PFSK-1 (cell line): ENCODE measurements around the gene BNC2.

Source experiments
- FOXP2 ChIP-seq: optimal IDR thresholded peaks from 2 replicates; pipeline ENCODE3; 2011; ENCODE audit warnings: borderline replicate concordance, control low read depth, inconsistent platforms; ENCODE audit not compliant: insufficient read depth; ENCODE audit errors: extremely low read length, extremely low read depth
- POLR2AphosphoS5 ChIP-seq: IDR thresholded peaks from 2 replicates; pipeline ENCODE4 v1.6.1; 2012; ENCODE audit warnings: low read depth, mild to moderate bottlenecking, control low read depth, low read length, moderate library complexity
- SIN3A ChIP-seq: IDR thresholded peaks from 2 replicates; pipeline ENCODE4 v1.6.1; 2012; ENCODE audit warnings: mild to moderate bottlenecking, low read length, moderate library complexity, borderline replicate concordance; ENCODE audit not compliant: insufficient read depth
- TAF1 ChIP-seq: IDR thresholded peaks from 2 replicates; pipeline ENCODE4 v1.6.1; 2012; ENCODE audit warnings: low read length, control low read depth, borderline replicate concordance; ENCODE audit not compliant: insufficient read depth
- TF ChIP-seq, protein P1 (sequence below), 2 experiments: IDR thresholded peaks; 2 replicates each; pipeline versions ENCODE4 v1.6.1 to v1.8.0; 2011 to 2012; ENCODE audit warnings: low read depth in 2 of 2, low read length in 2 of 2, control low read depth in 1 of 2, inconsistent platforms in 1 of 2, mild to moderate bottlenecking in 1 of 2, moderate library complexity in 1 of 2; ENCODE audit not compliant: insufficient read depth in 1 of 2

Gene BNC2

GRCh38 chr9:16417749-16418148 lies 452.7 kb downstream of the BNC2 start:
- TF ChIP-seq, protein P1, sequence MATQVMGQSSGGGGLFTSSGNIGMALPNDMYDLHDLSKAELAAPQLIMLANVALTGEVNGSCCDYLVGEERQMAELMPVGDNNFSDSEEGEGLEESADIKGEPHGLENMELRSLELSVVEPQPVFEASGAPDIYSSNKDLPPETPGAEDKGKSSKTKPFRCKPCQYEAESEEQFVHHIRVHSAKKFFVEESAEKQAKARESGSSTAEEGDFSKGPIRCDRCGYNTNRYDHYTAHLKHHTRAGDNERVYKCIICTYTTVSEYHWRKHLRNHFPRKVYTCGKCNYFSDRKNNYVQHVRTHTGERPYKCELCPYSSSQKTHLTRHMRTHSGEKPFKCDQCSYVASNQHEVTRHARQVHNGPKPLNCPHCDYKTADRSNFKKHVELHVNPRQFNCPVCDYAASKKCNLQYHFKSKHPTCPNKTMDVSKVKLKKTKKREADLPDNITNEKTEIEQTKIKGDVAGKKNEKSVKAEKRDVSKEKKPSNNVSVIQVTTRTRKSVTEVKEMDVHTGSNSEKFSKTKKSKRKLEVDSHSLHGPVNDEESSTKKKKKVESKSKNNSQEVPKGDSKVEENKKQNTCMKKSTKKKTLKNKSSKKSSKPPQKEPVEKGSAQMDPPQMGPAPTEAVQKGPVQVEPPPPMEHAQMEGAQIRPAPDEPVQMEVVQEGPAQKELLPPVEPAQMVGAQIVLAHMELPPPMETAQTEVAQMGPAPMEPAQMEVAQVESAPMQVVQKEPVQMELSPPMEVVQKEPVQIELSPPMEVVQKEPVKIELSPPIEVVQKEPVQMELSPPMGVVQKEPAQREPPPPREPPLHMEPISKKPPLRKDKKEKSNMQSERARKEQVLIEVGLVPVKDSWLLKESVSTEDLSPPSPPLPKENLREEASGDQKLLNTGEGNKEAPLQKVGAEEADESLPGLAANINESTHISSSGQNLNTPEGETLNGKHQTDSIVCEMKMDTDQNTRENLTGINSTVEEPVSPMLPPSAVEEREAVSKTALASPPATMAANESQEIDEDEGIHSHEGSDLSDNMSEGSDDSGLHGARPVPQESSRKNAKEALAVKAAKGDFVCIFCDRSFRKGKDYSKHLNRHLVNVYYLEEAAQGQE (IDR thresholded peaks at IDR 0.05; ENCODE audit: insufficient read depth in 1 of 2, low read depth in 2 of 2, low read length in 2 of 2) = no peak
- no peak for TF ChIP-seq SIN3A

DNA sequence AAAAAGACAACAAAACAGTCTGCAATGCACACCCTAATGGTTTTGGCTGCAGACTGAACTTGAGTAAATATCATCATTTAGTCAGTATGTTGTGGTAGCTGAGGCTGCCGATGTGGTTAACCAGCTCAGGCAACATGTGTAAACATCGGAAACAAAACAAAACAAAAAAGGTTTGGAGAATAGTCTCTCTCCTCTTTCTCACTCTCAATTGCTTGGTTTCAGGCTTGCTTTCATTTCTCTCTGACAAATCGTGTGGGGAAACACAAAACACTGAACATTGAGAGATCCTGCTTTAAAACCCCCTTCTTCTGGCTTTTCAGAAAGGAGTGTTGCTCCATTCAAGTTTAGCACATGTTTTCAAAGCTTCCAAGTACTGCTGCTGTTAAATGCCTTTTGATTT lies 453.3 kb downstream of the BNC2 start:
- TF ChIP-seq TAF1 (no peak), FOXP2 (no peak), SIN3A (no peak), POLR2AphosphoS5 (no peak)
- TF ChIP-seq, protein P1 (IDR thresholded peaks at IDR 0.05; ENCODE audit: insufficient read depth in 1 of 2, low read depth in 2 of 2, low read length in 2 of 2) = no peak

DNA sequence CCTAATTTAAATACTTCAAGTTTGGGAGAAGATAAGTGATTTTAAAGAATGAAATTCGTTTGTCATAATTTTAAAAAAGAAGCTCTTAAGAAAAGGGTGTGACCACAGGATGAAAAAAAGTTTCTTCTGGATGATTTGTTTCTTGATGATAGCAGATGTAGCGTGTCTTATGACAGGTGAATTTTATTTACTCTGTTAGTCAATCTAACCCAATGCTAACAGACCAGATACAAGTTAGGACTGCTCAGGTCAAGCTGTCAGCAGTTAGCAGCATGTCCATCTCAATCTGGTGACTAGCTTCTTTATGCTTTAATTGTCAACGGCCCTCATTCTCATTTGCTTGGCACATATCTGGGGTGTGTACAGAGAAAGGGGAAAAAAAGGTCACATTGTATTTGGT lies 456.0 kb downstream of the BNC2 start:
- TF ChIP-seq, protein P1 (IDR thresholded peaks at IDR 0.05; ENCODE audit: insufficient read depth in 1 of 2, low read depth in 2 of 2, low read length in 2 of 2) = no peak
- TF ChIP-seq TAF1 = no peak
- TF ChIP-seq POLR2AphosphoS5 = no peak
- no peak for TF ChIP-seq SIN3A
- TF ChIP-seq FOXP2 = no peak

DNA sequence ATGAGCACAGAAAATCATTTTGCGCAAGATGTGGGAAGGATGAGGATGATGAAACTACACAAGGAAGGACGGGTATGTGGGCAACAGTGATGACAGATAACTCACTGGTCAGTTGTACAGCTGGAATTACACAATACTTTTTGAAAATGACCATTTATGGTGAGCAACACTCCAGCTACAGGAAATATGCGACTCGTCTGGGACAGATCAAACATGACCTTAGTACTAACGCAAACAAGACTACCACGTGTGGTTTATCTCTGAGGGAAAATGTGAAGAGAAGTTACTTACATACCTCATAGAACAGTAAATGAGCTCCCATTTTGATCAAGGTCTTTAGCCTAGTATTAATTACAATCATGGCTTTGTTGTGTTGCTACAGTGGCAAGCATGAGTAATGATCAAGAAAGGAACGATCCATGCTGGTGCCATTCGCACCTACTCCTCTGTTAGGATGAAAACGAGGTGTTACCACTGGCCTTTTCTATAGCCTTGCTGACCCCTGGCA lies 456.9 kb downstream of the BNC2 start:
- TF ChIP-seq FOXP2 (no peak), SIN3A (no peak), TAF1 (no peak), POLR2AphosphoS5 (no peak)
- TF ChIP-seq, protein P1 (IDR thresholded peaks at IDR 0.05; ENCODE audit: insufficient read depth in 1 of 2, low read depth in 2 of 2, low read length in 2 of 2) = no peak

GRCh38 chr9:16412740-16413139 lies 457.7 kb downstream of the BNC2 start:
- TF ChIP-seq, protein P1 (IDR thresholded peaks at IDR 0.05; ENCODE audit: insufficient read depth in 1 of 2, low read depth in 2 of 2, low read length in 2 of 2) = no peak
- TF ChIP-seq TAF1 = no peak
- no peak for TF ChIP-seq FOXP2
- TF ChIP-seq SIN3A = no peak
- no peak for TF ChIP-seq POLR2AphosphoS5
